Left hindlimb (tissue), 1 donor: ENCODE results near the gene RRP1.

Experiments
- DNase-seq: peaks from one replicate; pipeline ENCODE4 v3.0.0-alpha.2; 2018

Gene RRP1

DNA sequence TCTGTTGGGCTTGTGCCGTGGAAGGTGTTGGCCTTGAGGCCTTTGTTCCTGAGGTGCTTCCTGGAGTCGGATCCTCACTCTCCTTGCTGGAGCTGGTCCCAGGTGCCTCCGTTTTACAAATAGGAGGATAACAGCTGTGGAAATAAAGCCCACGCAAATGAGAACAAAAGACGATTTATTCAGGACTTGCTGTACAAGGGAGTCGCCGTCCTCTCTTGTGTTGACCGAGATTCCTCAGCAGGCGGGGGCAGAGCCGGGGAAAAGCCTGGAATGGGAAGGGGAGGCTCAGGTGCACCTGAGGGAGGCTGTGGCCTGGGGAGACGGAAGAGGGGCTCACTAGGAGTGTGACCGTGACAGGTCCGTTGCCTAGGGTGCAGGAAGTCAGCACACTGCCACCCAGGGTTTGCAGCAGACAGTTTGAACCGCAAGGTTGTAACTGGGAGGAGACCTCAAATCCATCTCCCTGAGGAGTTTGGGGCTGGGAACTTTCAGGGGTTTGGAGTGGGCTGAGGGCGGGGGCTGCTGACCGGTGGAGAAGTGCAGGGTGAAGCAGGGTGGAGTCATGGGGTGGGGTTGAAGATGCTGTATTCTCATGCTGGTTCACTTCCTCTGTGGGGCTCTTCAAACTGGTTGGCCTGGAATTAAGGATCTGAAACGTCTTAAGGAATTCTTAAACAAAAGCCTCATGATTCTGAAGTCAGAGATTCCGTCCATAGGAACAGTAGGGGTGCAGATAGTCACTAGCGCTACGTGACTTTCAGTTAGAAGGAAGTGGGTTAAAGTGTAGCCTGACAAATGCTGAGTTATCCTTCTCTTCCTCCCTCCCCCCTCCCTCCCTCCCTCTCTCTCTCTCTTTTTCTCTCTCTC lies 10.7 kb upstream of the RRP1 start:
- DNase-seq, result no peak

DNA sequence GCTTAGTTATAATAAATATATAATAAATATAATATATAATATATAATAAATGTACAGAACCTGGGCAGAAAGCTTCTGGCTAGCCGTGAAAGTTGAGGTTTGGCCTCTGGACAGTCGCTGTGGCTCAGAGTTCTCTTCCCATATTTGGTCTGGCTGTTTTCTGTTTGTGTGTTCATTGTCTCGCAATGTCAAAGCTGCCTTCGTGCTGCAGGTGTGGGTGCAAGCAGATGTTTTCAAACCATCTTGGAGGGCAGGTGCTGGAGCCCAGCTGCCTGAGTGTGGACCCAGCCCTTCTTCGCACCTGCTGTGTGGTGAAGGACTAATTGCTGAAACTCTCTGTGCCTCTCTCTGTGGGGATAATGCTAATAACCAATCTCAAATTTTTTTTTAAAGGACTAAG lies 9.7 kb upstream of the RRP1 start:
- no peak for DNase-seq

DNA sequence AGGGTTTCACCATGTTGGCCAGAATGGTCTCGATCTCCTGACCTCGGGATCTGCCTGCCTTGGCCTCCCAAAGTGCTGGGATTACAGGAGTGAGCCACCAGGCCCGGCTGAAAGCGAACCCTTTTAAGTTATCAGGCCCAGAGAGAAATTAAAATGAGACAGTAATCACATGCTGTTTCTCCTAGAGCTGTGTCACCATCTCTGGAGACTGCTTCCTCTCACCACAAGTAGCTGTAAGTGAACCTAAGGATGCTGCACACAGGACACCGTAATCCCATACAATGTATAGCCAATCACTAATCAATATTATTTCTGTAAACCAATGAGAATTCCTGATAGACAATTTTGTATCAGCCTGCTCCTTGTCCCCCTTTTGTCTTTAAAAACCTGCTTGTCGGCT lies 7.5 kb upstream of the RRP1 start:
- DNase-seq, result no peak

DNA sequence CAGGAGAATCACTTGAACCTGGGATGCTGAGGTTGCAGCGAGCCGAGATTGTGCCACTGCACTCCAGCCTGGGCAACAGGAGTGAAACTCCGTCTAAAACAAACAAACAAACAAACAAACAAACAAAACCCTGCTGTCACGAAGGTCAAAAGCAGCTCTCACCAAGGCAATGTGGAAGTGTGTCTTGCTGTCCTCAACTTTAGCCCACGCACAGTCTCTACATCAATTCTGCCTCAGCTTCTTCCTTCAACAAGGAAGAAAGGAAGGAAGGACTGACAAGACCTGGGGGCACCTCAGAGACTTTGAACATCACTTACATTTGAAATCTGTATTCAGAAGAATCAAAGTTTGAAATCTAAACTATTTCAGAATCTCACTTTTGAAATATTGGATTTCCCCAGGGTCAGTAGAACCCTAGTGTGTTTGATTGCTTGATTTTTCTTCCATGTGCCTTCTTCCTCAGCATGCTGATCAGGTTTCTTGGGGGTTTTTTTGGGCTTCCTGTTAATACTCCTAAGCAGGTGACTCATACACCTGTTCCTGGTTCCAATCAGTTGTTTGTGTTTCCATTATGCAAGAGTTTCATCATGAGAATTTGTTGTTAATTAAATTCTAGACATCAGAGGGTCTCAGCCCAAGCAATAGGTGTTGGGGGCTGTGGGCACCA lies 6.8 kb upstream of the RRP1 start:
- no peak for DNase-seq

DNA sequence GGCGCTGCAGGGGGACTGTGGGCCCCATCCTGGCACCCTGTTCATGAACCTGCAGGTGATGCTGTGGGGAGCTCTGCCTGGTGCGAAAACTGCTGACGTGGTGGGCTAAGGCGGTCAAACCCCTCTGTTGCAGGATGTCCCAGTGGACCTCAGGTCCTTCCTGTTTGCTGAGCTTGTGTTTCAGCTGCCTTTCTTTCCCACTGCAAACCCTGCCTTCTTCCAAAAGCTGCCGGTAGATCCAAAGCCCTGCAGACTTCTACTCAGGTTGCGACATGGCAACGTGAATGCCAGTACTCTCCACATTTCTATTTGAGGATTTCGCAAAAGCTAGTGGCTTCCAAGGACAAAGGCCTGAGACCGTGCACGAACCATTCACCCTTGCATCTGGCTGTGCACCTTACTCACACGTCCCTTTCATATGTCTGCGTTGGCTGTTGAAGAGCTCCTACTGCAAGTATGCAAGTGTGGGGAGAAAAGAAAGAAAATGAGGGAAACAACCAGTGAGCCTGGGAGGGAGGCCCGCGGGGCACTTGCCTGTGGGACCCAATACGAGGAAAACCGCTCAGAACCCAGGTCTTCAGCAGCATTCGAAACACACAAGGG lies 6.2 kb upstream of the RRP1 start:
- DNase-seq, result no peak

DNA sequence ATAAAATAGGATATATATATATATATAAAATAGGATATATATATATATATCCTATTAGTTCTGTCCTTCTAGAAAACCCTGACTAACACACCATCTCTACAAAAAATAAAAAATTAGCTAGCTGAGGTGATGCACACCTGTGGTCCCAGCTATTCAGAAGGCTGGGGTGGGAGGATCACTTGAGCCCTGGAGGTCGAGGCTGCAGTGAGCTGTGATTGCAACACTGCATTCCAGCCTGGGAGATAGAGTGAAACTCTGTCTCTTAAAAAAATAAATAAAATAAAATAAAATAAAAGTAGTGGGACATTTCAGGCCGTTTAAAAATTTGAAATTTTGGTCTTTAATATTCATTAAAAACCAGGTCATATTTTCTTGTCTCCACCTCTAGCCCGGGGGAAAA lies 4.2 kb upstream of the RRP1 start:
- DNase-seq, result no peak

DNA sequence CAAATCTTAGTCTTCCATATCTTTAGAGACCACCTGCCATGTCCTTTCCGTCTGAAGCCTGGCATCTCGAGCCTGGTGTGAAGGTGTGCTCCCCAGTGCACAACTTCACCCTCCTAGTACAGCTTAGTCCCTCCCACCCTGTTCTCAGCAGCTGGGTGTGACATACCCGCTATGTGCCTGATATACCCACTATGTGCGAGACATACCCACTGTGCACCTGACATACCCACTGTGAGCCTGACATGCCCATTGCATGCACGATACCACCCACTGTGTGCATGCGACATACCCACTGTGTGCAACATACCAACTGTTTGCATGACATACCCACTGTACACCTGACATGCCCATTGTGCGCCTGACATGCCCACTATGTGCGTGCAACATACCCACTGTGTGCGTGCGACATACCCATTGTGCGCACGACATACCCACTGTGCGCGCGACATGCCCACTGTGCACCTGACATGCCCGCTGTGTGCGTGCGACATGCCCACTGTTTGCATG lies 3.0 kb upstream of the RRP1 start:
- DNase-seq, result no peak

DNA sequence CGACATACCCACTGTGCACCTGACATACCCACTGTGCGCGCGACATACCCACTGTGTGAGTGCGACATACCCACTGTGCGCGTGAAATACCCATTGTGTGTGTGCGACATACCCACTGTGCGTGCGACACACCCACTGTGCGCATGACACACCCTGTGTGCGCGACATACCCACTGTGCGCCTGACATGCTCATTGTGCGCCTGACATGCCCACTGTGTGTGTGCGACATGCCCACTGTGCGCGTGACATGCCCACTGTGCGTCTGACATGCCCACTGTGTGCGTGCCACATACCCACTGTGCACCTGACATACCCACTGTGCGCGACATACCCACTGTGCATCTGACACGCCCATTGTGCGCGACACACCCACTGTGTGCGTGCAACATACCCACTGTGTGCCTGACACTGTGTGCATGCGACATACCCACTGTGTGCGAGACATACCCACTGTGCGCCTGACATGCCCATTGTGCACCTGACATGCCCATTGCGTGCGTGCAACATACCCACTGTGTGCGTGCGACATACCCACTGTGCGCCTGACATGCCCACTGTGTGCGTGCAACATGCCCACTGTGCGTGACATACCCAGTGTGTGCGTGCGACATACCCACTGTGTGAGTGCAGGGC lies 2.5 kb upstream of the RRP1 start:
- DNase-seq, result no peak

DNA sequence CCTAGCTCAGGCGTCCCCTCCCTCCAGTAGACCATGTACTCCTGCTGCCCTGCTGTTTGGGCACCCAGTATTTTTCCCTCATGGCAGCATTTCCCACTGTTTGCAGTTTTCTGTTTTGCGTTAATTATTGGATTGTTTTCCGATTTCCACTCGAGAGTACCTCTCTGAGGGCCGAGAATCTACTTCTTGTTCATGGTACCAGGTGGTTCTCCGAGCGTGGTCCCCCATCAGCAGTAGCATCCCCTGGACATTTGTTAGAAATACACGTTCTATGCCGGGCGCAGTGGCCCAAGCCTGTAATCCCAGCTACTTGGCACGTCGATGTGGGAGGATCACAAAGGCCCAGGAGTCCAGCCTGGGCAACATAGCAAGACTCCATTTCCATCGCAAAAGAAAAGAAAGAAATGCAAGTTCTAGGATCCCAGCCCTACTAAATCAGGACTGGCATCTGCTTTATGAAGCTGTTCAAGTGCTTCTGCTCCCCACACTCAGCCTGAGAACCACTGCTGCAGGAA lies 690 bp downstream of the RRP1 start:
- DNase-seq, result no peak

DNA sequence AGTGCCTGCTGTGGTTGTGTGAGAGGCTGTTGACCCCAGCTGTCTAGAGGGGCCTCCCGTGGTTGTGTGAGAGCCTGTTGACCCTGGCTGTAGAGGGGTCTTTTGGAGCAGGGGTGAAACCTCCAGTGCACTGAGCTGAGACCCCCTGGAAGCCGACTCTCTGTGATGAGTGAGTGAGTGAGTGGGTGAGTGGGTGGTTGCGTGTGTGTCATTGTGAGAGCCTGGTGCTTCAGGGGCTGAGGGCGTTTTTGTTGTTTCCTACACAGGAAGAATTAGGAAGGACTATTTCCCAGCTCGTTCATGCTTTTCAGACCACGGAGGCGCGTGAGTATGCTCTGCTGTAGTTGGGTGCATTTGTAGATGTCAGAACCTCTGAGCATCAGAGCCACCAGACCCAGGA lies 3.0 kb downstream of the RRP1 start:
- no peak for DNase-seq

DNA sequence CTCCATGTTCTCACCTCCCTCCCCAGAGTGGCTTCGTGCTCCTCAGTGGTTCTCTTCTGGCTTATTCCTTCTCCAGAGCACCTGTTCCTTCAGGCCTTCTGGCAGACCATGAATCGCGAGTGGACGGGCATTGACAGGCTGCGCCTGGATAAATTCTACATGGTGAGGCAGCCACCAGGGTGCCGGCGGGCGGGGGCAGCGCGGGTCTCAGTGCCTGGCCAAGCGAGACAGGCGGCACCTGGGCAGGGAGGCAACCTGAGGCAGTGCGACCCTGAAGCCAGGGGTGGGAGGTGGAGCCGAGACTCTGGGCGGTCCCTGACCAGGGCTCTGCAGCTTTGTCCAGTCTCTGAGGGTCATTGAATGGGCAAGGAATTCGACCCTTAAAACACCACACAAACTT lies 3.9 kb downstream of the RRP1 start:
- DNase-seq, result no peak

DNA sequence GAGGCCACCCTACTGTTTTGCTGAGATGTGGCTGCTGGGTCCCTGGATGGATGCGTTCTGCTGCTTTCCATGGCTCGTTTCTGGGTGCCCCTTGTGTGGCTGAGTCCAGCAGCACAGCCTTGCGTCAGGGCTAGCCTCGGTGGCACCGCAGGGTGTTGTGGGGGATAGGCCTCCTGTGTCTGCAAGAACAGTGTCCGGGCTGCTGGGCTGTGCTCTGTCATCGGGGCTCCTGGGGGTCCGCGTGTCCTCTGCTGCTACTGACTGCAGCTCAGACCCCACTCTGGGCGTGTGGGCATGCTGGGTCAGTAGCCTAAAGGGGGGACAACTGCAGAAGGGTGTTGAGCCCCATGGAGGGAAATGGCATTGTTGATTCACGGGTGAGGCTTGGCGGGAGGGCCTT lies 4.9 kb downstream of the RRP1 start:
- no peak for DNase-seq

DNA sequence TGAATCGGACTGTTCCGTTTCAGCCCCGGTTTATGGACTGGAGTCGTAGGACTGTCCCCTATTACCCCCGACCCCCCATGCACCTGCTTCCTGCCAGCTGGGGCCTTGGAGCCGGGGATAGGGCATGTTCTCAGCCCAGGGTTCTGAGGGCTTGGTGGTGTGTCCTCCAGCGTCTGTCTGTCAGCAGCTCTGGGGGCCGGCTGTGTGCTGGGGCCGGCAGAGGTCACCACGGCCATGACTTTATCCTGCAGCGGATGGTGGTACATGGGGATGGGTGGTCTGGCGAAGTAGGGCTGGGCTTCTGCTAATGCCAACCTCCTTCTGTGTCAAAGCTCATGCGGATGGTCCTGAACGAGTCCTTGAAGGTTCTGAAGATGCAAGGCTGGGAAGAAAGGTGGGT lies 5.5 kb downstream of the RRP1 start:
- no peak for DNase-seq

DNA sequence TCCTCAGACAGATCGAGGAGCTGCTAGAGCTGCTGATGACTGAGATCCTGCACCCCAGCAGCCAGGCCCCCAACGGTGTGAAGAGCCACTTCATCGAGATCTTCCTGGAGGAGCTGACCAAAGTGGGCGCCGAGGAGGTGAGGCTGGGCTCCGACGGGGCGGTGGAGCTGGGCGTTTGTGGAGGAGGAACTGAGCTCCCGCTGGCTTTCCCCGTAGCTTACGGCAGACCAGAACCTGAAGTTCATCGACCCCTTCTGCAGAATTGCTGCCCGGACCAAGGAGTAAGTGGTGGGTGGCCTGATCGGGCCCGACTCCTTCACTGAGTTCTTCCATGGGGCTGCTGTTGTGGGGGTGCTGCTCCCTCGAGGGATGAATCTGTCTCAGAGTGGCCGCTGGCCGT lies 8.0 kb downstream of the RRP1 start:
- no peak for DNase-seq

DNA sequence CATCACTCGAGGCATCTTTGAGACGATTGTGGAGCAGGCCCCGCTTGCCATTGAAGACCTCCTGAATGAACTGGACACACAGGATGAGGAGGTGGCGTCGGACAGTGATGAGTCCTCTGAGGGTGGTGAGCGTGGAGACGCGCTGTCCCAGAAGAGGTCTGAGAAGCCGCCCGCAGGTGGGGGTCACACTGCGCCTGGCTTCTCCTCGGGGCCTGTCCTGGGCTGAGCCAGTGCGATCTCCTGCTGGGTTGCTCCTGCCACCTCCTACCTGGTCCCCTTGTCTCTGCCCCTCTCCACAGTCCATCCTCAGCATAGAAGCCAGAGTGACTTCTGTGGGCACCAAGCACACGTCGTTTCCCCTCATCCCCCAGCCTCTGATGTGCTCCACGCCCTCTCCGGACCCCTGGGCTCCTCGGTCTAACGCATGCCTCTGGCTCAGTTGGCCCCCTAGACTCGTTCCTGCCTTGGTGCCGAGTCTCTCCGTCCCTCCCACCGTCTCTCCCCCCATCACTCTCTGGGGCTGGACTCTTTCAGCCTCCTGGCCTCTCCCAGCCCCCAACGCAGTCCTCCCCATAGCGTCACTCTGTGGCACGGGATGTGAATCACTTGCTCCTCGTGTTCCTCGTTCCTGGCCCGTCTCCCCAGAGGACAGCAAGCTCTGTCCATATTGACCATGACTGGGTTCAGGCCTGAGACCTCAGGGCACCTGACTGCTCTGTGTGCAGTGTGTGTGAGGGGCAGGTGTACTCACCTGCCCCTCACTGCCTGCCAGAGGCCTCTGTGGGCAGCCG lies 8.7 kb downstream of the RRP1 start:
- peak; percentile 2 for DNase-seq

DNA sequence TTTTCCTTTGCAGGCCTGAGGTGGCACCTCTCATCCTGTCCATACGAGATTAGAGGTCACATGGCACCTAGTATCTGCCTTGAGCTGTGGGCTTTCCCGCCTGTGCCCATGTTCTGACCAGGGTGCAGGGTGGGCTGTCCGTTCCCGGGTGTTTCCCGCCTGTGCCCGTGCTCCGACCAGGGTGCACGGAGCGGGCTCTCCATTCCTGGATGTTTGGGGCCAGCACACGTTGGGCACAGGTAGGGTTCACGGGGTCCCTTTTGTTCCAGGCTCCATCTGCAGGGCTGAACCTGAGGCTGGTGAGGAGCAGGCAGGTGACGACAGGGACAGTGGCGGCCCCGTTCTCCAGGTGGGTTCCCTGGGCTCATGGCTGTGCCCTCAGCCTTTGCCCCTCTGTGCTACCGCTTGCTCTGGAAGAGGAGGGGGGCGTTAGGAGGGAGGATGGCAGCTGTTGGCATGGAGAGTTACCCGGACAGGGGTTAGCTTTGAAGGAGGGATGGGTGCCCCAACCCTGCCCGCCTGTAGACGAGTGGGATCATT lies 10.0 kb downstream of the RRP1 start:
- DNase-seq, result no peak

DNA sequence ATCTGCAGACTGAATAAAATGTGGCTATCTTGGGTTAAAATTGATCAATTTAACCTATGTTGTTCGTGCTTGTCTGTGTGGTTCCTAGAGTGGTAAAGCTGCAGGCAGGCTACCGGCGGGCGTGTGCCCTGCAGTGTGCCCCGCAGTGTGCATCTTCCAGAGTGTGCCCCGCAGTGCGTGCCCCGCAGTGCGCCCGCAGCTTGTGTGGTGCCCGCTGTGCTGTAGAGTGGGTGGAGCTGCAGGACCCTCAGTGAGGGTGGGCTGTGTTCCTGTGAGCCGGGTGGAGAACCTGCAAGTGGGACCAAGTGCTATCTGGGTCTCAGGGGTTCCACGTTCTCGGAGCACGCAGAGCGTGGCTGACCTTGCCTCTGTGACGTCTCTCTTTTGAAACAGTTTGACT lies 10.7 kb downstream of the RRP1 start:
- no peak for DNase-seq

DNA sequence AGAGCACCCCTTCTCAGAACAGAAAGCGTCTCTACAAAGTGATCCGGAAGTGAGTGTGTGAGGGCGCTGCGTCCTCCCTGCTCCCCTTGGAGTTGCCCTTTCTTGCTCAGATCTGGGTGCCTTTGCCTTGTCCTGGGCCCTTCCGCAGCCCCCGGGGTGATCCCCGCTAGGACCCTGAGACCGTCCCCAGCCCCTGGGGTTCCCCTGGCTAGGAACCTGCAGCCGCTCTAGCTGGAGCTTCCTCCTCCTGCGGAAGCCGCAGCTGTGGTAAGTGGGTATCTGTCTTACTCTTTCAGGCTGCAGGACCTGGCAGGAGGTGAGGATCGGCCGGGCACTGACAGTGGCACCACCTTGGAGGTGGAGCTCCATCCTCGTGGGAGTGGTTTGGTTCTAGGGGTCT lies 11.2 kb downstream of the RRP1 start:
- DNase-seq, result no peak

DNA sequence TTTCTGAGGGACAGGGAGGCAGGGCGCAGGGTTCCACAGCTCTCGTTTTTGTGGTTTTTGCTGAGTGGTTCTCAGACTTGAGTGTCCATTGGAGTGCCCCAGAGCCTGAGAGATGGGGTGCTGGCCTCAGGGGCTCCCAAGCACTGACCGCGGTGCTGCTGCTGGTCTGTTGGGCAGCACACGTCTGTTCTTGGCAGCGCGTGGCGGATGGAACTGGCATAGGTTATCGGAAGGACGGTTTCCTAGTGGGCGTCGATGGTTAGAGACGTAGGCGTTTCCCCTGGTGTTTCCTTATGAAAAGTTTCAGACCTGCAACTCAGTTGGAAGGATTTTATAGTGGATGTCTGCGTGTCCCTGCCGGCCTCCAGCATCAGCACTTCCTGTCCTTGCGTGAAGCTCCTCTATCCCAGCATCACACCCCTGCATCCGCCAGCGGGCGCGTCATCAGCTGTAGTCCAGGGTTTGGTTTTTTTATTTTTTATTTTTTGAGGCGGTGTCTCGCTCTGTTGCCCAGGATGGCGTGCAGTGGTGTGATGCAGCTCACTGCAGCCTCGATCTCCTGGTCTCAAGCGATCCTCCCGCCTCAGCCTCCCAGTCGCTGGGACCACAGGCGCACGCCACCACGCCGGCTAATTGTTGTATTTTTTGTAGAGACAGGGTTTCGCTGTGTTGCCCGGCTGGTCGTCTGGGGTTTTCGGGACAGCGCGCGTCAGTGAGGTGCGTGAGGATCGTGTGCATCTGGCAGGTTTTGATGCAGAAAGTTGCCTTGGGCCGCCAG lies 11.8 kb downstream of the RRP1 start:
- no peak for DNase-seq

DNA sequence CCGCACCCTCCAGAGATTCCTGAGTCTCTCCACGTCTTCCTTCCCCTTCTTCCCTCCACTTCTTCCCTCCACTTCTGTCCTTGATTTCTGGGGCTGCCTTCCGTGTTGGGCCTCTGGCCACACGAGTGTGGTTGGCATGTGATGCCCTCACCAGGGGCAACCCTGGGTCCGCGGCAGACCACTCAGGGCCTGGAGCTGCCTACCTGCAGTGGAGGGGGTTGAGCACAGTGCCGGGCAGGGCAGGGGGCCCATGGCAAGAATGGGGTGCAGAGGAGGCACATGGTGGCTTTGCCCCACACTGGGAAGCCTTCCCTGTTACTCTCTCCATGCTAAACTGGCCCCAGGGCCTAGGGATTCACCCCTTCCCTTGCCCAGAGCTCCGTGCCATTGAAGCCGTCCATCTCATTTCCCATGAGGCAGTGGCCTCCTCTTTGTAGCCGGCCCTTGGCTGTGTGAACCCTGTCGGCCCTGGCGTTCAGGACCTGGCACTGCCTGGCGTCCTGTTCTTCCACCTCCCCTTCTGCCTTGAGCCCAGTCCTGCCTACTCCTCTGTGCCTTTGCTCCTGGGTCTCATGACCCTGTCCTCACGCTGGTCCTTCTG lies 13.4 kb downstream of the RRP1 start:
- no peak for DNase-seq
